Jurkat, Clone E6-1 (cell line): ENCODE data around the gene RXFP2. TPM values are rescaled to one million over a fixed set of nuclear protein-coding genes. Genes with fewer than 3 reads are reported as not detected.

ENCODE experiments used
- DNase-seq: peaks from one replicate; pipeline ENCODE4 v3.0.0-alpha.2; 2011; ENCODE audit warnings: low read depth, low spot score
- H3K4me3 ChIP-seq: 2 replicates; pipeline ENCODE4 v1.5.1; 2011; ENCODE audit warnings: mild to moderate bottlenecking, low read length, control low read depth, moderate library complexity
- polyA plus RNA-seq: library from polyadenylated mRNA; unstranded; fragments of >200 nt; gene quantifications from one replicate; pipeline ENCODE4 v1.2.1, GENCODE V29; 2012; ENCODE audit warnings: missing spikeins; ENCODE audit not compliant: insufficient read length, insufficient read depth

RXFP2 gene, protein sequence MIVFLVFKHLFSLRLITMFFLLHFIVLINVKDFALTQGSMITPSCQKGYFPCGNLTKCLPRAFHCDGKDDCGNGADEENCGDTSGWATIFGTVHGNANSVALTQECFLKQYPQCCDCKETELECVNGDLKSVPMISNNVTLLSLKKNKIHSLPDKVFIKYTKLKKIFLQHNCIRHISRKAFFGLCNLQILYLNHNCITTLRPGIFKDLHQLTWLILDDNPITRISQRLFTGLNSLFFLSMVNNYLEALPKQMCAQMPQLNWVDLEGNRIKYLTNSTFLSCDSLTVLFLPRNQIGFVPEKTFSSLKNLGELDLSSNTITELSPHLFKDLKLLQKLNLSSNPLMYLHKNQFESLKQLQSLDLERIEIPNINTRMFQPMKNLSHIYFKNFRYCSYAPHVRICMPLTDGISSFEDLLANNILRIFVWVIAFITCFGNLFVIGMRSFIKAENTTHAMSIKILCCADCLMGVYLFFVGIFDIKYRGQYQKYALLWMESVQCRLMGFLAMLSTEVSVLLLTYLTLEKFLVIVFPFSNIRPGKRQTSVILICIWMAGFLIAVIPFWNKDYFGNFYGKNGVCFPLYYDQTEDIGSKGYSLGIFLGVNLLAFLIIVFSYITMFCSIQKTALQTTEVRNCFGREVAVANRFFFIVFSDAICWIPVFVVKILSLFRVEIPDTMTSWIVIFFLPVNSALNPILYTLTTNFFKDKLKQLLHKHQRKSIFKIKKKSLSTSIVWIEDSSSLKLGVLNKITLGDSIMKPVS
- polyA plus RNA-seq = not detected

DNA sequence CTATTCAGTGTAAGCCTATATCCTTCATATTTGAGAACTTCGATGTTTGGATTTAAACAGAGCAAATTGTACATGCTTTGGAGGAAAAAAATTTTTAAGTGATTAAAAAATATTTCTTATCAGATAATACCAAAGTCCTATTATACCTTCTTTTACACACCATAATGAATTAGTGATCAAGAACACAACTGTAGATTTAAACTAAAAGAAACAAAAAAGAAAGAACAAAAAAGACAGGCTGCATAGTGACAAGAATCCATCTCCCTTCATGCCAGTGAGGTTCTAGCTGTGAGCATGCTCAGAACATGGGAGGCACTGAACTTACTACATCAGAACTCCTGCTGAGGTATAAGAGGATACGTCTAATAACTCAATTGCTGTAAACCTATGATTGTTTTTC is at the start of gene RXFP2:
RXFP2 (plus strand) TSS at position 301 of the 400 bp plus-strand sequence; CDS start at position 388, 87 bp downstream.
- H3K4me3 ChIP-seq = no peak within 1 kb of the TSS
- DNase-seq = no peak

DNA sequence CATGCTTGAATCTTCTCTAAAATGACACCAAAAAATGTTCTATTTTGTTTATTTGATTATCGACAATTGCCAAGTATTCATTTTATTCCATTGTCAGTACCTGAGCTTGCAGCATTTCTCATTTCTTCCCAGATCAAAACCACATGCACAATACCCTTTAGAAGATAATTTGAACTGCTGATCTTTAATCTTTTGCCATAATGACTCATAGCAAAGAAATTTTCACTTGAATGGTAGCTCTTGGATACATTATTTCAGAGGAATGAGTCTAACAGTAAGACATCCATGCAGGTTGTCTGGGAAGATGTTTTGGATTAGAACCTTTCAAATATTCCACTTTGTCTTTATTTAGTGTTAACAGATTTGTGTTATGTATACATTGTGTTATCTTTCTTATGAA is 42.0 kb upstream of the RXFP2 start:
- no peak for DNase-seq
- H3K4me3 ChIP-seq = no peak overlapping the region

DNA sequence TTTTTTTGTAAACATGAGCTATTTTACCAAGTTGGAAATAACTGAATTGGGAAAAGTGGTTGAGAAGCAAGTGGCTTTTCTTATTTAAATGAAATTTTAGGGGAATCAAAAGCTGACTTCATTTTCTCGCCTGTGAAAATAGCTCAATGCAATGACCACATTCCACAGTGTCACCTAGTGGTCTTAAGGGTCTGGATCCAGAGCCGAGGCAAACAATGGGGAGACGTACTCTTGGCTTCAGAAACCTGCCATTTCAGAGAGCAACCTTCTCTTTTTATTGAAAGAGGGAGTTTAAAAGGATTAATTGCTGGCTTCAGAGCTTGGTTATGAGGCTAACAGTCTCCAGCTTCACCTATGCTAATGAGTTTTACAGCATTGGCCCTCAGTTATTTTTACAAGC is 39.7 kb upstream of the RXFP2 start:
- no peak overlapping the region for H3K4me3 ChIP-seq
- no peak for DNase-seq

DNA sequence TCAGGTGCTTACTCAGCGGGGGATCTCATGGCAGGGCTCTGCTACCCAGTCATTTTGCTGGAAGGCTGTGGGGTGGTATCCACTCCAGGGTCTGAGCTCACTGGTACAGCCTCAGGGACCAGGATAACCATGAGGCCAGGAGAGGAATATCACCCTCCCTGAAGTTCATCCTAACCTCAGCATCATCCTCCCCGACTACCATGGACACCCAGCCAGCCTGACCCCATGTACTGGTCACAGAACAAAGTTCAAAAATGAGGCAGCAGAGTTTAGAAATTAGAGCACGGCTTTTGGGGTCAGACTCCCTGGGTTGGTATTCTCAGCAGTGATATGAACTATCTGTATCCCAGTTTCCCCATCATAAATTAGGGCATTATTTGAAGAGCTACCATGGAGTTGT is 35.5 kb upstream of the RXFP2 start:
- no peak overlapping the region for H3K4me3 ChIP-seq
- no peak for DNase-seq

DNA sequence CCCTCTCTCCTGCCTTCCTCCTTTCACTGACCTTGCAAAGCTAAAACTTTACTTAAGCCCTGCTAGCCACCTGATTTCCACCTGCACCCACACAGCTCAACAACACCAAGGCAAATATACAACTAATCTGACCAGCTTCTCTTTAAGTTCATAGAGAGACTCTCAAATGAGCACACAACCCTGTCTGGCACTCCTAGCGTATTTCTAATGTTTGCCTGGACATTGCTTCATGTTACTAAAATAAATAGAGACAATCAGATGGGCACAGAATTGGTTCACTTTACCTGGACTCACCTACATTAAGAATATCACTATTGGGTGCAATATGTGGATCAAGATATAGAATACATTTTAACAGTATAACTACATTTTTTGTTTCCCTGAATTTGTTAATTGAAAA is 33.2 kb upstream of the RXFP2 start:
- H3K4me3 ChIP-seq = no peak overlapping the region
- no peak for DNase-seq

DNA sequence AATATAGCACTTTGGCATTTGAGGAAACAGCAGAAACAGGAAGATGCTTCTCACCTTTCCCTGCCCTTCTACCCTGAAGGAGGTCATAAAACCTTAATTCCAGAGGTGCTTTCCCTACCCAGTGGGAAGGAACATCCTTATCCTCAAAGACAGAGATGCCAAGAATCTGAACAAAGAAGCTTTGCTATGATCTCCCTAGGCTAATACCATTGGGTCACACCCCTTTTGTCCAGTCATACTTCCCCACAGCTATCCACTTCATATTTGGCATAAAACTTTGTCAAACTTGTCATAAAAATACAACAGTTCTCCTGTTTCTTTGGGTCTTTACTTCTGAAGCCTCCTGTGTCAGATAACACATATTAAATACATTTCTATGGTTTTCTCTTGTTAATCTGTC is 21.7 kb upstream of the RXFP2 start:
- no peak overlapping the region for H3K4me3 ChIP-seq
- DNase-seq = no peak

DNA sequence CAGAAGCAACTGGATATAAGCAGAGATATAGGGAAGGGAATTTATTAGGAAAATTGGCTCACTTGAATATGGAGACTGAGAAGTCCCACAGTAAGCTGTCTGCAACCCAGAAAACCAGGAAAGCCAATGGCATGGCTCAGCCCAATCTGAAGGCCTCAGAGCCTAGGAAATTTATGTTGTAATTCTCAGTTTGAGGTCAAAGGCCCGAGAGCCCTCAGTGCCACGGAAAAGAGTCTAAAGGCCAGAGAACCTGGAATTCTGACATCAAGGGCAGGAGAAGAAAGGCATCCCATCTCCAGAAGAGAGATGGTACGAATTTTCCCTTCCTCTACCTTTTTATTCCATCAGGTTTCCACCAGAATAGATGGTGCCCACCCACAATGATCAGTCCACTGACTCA is 20.1 kb upstream of the RXFP2 start:
- no peak overlapping the region for H3K4me3 ChIP-seq

DNA sequence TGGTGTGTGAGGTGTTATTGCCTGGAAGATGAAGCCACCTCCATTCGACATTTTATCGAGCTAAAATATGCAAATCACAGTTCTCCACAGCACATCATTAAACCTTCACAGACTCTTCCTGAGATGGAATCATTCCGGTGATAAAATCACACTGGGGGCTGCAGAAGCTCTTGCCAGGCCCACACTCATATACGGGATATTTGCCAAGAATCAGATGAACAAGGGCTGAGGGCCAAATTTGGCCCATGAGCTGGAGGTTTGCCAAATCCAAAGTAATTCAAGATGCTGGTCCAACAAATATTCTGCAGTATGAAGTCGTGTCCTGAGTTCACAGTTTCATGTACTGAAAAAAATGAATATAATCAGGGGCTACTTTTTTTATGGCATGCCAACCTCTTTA is 16.7 kb upstream of the RXFP2 start:
- no peak overlapping the region for H3K4me3 ChIP-seq
- no peak for DNase-seq

More for the DNA sequence above, 20.1 kb upstream of the RXFP2 start:
- DNase-seq = no peak

DNA sequence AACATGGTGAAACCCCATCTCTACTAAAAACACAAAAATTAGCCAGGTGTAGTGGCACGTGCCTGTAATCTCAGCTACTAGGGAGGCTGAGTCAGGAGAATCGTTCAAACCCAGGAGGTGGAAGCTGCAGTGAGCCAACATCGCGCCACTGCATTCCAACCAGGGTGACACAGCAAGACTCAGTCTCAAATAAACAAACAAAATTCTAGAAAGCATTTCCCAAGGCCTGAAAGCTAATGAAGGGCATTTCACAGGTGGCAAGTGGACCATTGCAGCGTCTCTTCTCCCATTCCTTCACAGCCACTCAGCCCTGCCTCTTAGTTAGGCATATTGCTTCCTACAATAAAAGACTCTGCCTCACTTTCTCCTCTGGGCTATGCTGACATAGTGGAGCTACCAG is 13.5 kb upstream of the RXFP2 start:
- no peak overlapping the region for H3K4me3 ChIP-seq
- no peak for DNase-seq

DNA sequence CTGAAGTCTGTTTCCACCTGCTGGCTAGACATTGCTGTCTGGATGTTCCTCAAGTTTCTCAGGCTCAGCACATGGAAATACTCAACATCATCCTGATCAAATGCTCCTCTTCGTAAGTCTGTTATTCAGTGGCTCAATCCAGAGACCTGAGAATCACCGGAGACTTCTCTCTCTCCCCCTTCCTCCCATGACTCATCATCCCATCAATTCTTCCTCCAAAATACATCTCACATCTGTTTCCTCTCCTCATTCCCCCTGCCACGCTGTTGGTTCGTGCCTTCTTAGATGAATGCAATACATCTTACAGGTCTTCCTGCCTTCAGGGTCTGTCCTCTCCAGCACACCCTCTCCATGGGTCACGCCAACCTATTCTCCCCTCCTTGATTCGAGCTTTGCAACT is 7.4 kb upstream of the RXFP2 start:
- no peak for DNase-seq
- no peak overlapping the region for H3K4me3 ChIP-seq

DNA sequence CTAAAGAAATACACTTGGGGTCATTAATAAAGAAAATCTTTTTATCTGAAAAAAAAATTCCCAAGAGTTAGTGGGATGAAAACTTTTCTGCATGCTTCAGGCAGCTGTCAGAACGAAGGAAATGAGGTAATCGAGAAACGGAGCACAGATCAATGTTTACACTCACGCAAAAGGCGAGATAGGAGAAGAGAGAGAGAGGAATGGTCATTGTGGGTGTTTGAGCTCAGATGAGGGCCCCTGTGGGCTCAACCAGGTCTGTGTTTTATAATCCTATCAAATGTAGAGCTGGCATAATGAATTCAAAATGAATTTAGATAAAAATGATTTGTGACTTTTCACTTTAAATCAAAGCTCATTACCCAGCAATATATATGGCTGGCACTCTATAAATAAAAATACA is 6.3 kb upstream of the RXFP2 start:
- H3K4me3 ChIP-seq = no peak overlapping the region
- no peak for DNase-seq

DNA sequence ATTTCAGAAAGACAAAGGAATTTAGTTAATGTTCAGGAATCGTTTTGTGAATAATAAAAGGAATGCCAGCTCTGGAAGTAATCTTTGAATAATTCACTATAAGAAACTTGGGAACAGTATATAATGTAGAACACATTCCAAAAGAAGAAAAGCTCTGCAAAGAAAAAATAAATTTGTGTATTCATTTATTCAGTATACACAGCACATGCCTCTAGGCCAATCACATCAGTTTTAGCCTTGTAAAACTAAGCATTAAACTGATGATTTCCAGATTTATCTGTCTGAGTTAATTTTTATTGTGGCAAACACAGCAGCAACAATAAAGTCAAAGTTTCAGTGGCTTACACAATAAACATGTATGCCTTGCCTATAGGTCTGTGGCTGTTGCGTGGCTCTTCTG is 5.7 kb upstream of the RXFP2 start:
- no peak for DNase-seq
- H3K4me3 ChIP-seq = no peak overlapping the region

DNA sequence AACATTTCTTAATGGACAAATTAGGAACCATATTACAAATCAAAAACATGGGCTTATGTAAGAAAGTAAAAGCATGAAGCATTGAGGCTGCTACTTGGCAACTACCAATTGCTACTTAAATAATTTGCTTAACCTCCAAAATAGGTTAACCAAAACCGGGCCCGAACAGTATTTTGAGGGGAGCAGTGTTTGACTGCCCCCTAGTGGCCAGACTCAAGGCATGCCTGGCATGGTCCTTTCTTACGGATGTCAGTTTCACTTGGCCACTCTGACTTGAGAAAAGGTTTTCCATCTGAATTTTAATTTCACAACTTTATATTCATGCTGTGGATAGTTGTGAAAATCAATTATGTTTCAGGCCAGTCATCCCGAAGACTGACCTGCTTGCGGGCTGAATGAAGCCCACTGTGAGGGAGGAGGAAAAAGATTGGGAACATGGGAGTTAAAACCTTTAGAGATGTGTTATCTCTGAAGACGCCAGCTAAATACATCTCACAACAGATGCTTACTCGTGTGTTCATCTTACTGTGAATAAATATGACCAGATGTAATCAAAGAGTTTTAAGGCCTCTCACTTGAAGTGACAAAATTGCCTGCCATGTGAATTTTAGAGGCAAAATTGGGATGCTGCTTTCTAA is 2.9 kb downstream of the RXFP2 start:
- DNase-seq = peak; percentile 46
- H3K4me3 ChIP-seq = no peak overlapping the region

DNA sequence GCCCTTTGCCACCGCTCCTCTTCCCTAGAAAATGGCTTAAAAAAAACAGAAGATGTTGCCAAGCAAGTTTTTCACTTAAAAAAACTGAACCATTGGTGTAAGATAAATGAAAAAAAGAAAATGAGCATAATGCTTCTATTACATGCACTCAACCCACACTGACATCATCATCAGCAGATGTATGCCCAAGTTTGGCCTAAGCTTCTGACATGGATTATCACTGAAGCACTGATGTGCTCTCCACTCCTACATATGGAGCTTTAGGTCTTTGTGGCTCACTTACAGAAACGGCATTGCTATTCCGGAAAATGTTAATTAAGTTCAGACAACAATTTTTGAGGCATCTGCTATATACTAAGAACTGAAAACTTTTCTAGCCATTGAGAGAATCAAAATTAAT is 8.0 kb downstream of the RXFP2 start:
- no peak overlapping the region for H3K4me3 ChIP-seq
- DNase-seq = no peak

DNA sequence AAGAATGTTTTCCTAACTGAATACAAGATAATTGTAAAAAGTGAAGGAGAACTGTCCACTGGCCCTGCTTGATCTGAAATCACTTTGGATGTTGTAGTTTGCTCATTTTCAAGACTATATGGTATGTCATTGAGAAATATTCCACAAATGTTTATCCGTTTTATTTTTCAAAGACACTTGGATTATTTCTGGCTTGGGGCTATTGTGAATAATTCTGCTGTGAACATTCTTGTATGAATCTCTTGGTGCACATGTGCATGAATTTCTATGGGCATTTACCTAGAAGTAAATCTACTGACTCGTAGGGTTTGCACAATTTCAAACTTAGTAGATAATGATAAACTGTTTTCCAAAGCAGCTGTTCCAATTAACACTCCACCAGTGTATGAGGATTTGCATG is 8.6 kb downstream of the RXFP2 start:
- DNase-seq = no peak
- H3K4me3 ChIP-seq = no peak overlapping the region

DNA sequence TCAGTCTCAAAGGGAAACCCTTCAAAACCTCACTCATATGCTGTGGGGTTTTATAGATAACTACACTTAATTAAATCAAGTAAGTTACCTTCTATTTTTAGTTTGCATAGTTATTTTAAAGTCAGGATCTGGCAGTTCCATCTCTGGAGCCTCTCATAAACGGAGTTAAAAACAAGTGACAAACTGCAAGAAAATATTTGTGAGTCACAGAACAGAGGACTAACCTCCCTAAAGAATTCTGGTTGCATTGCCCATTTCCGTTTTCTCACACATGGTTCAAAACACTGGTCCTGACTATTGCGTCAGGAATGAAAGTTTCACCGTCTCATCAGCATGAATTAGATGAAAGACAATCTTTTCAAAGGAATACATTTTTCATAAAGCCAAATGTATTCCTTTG is 10.6 kb downstream of the RXFP2 start:
- no peak for DNase-seq
- no peak overlapping the region for H3K4me3 ChIP-seq

DNA sequence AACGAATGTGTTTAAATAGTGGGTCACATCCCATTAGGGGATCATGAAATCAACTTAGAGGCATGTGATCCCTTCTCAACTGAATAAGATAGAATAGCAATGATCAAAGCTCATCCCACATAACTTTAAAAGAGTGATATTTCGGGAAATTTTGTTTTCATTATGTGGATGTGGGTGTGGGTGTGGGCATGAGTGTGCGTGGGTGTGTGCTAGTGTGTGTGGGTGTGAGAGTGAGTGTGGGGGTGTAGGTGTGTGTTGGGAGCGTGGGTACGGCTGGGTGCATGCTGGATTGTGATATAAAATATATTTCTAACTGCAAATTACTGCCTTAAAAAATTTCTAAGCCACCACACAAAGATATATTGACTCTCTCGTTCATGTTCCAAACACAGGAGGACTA is 15.9 kb downstream of the RXFP2 start:
- no peak for DNase-seq
- H3K4me3 ChIP-seq = no peak overlapping the region

DNA sequence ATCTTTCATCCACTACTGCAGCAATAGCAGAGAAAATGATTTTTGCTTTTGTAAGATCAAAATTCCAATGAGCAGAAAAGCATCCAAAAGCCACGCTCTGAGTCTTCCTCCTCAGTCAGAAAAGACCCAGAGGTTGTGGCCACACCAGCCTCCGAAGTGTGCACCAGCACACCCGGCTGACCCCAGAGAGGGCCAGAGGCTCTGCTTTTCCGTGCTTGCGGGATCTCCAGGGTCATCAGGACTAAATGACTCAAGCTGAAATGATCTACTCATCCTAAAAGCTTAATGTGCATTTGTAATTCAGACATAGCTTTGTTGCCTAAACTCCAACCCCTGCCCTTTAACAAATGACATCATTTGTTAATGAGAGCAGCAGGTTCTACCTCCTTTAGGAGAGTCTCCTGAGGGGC is 16.5 kb downstream of the RXFP2 start:
- no peak overlapping the region for H3K4me3 ChIP-seq
- DNase-seq = no peak

DNA sequence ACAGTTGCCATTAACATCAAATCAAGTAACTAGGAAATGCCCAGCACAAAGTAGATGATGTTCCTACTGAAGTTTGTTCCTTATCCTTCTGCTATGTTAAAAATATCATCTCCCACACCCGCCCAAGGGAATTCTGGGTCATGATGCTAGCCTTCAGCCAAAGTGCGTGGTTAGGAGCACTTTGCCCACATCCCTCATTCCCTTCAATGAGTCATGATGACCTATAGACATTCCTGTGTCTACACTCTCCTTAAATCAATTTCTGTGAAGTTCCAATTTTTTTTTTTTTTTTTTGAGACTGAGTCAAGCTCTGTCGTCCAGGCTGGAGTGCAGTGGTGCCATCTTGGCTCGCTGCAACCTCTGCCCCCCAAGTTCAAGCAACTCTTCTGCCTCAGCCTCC is 17.0 kb downstream of the RXFP2 start:
- H3K4me3 ChIP-seq = no peak overlapping the region
- DNase-seq = no peak

DNA sequence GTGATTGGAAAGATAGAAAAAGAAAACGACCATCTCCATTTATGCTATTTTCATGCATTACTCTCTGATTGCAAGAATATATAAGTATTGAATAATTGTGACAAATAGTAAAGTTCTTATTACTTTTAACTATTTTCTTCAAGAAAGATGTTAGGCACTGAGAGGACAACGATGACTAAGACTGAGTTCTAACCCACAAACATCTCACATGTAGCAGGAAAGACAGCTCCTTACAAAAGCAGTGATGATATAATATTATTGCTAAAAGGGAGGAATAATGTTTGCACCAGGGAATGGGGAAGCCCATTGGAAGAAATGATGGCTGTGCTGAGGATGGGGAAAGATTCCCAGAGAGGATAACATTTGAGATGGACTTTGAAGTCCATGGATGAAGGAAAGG is 22.6 kb downstream of the RXFP2 start:
- no peak overlapping the region for H3K4me3 ChIP-seq
- no peak for DNase-seq
